MM.1S (cell line): ENCODE data around the gene KCNN1.

Source experiments
- DNase-seq: peaks from one replicate; pipeline ENCODE4 v3.0.0-alpha.2; 2015
- H2AFZ ChIP-seq: fragments of 300-600 bp; sonication (generic); 2 replicates; pipeline ENCODE4 v1.6.0; 2016; ENCODE audit warnings: antibody characterized with exemption, low read length
- H3F3A ChIP-seq: fragments of 300-600 bp; sonication (generic); 2 replicates; pipeline ENCODE4 v1.6.1; 2016; ENCODE audit warnings: mild to moderate bottlenecking, antibody characterized with exemption, low read length, moderate library complexity, mixed read lengths; ENCODE audit not compliant: insufficient read depth
- H3K27ac ChIP-seq: fragments of 300-600 bp; sonication (generic); 2 replicates; pipeline ENCODE4 v1.5.1; 2016; ENCODE audit warnings: mild to moderate bottlenecking, low read length
- H3K27me3 ChIP-seq: fragments of 300-600 bp; sonication (generic); replicated peaks from 2 replicates; pipeline ENCODE4 v1.6.0; 2016; ENCODE audit warnings: low read length; ENCODE audit not compliant: insufficient read depth
- H3K36me3 ChIP-seq: fragments of 300-600 bp; sonication (generic); replicated peaks from 2 replicates; pipeline ENCODE4 v1.6.1; 2016; ENCODE audit warnings: mild to moderate bottlenecking, low read length, mixed read lengths; ENCODE audit not compliant: insufficient read depth
- H3K4me1 ChIP-seq: fragments of 300-600 bp; sonication (generic); 2 replicates; pipeline ENCODE4 v1.6.1; 2016; ENCODE audit warnings: low read length, mixed read lengths
- H3K4me2 ChIP-seq: fragments of 300-600 bp; sonication (generic); 2 replicates; pipeline ENCODE4 v1.6.0; 2016; ENCODE audit warnings: low read depth, low read length
- H3K4me3 ChIP-seq: fragments of 300-600 bp; sonication (generic); 2 replicates; pipeline ENCODE4 v1.5.1; 2016; ENCODE audit warnings: low read length, mixed read lengths
- H3K79me2 ChIP-seq: fragments of 300-600 bp; sonication (generic); 2 replicates; pipeline ENCODE4 v1.6.1; 2016; ENCODE audit warnings: mixed run types, low read length, mixed read lengths
- H3K9ac ChIP-seq: fragments of 300-600 bp; sonication (generic); 2 replicates; pipeline ENCODE4 v1.6.1; 2016; ENCODE audit warnings: low read length, mixed read lengths
- H3K9me2 ChIP-seq: fragments of 300-600 bp; sonication (generic); replicated peaks from 2 replicates; pipeline ENCODE4 v1.6.1; 2016; ENCODE audit warnings: mild to moderate bottlenecking, low read length, mixed read lengths; ENCODE audit not compliant: insufficient read depth
- H3K9me3 ChIP-seq: fragments of 300-600 bp; sonication (generic); replicated peaks from 2 replicates; pipeline ENCODE4 v1.6.1; 2016; ENCODE audit warnings: mild to moderate bottlenecking, low read length, mixed read lengths; ENCODE audit not compliant: insufficient read depth
- H4K20me1 ChIP-seq: fragments of 300-600 bp; sonication (generic); 2 replicates; pipeline ENCODE4 v1.6.1; 2016; ENCODE audit warnings: mild to moderate bottlenecking, low read length, moderate library complexity, mixed read lengths; ENCODE audit not compliant: insufficient read depth
- CTCF ChIP-seq: fragments of 300-600 bp; sonication (generic); IDR thresholded peaks from 2 replicates; pipeline ENCODE4 v1.5.1; 2016; ENCODE audit warnings: antibody characterized with exemption, low read length, mixed read lengths
- EZH2 ChIP-seq: fragments of 300-600 bp; sonication (generic); optimal IDR thresholded peaks from 2 replicates; pipeline ENCODE3; 2017; ENCODE audit warnings: low read depth, mild to moderate bottlenecking, antibody characterized with exemption, low read length, mixed read lengths
- EZH2phosphoT487 ChIP-seq: fragments of 300-600 bp; sonication (generic); IDR thresholded peaks from 2 replicates; pipeline ENCODE4 v1.6.1; 2018; ENCODE audit warnings: antibody characterized with exemption, low read length

The KCNN1 gene

GRCh38 chr19:17936379-17936778 is 30.5 kb upstream of the KCNN1 start:
- H3K36me3 ChIP-seq, result no peaks in the 10 kb centered on the region
- H3K79me2 ChIP-seq, result peaks cover 11% of the 10 kb centered on the region
- no peaks in the 10 kb centered on the region for H3K9me3 ChIP-seq
- no peaks in the 10 kb centered on the region for H3K9me2 ChIP-seq
- H4K20me1 ChIP-seq, result no peaks in the 10 kb centered on the region
- TF ChIP-seq CTCF (no peak), EZH2phosphoT487 (no peak)
- no peak overlapping the region for H3K27ac ChIP-seq
- no peak overlapping the region for H3K4me3 ChIP-seq
- H2AFZ ChIP-seq, result no peak overlapping the region
- peaks cover 8% of the 10 kb centered on the region; the same call in 1 of the 2 replicates for H3K27me3 ChIP-seq
- H3K4me2 ChIP-seq, result no peak overlapping the region
- no peak for DNase-seq
- no peak overlapping the region for H3K9ac ChIP-seq
- no peaks in the 10 kb centered on the region for H3F3A ChIP-seq
- peaks cover 11% of the 10 kb centered on the region for H3K4me1 ChIP-seq

GRCh38 chr19:17937371-17937900 is 29.5 kb upstream of the KCNN1 start:
- DNase-seq, result no peak
- H3K4me1 ChIP-seq, result peaks cover 7% of the 10 kb centered on the region
- H3K36me3 ChIP-seq, result no peaks in the 10 kb centered on the region
- peaks cover 11% of the 10 kb centered on the region for H3K79me2 ChIP-seq
- H4K20me1 ChIP-seq, result no peaks in the 10 kb centered on the region
- no peaks in the 10 kb centered on the region for H3F3A ChIP-seq
- no peaks in the 10 kb centered on the region for H3K27me3 ChIP-seq
- no peak overlapping the region for H3K4me3 ChIP-seq
- H3K9me3 ChIP-seq, result no peaks in the 10 kb centered on the region
- no peak overlapping the region for H3K4me2 ChIP-seq
- H2AFZ ChIP-seq, result no peak overlapping the region
- H3K9me2 ChIP-seq, result no peaks in the 10 kb centered on the region
- no peak overlapping the region for H3K27ac ChIP-seq
- no peak overlapping the region for H3K9ac ChIP-seq
- TF ChIP-seq EZH2phosphoT487, result no peak
- no peak for TF ChIP-seq CTCF
- no peak for TF ChIP-seq EZH2

- DNase-seq, result peak; percentile 64
- H3K79me2 ChIP-seq, result peaks cover 9% of the 10 kb centered on the region
- H3K4me3 ChIP-seq, result no peak overlapping the region
- no peaks in the 10 kb centered on the region for H3K9me2 ChIP-seq
- no peaks in the 10 kb centered on the region for H3F3A ChIP-seq
- H2AFZ ChIP-seq, result no peak overlapping the region
- H3K27ac ChIP-seq, result no peak overlapping the region
- H3K27me3 ChIP-seq, result no peaks in the 10 kb centered on the region
- no peaks in the 10 kb centered on the region for H3K36me3 ChIP-seq
- TF ChIP-seq EZH2phosphoT487, result no peak
- peak; percentile 89 for TF ChIP-seq CTCF
- H4K20me1 ChIP-seq, result no peaks in the 10 kb centered on the region
- H3K9ac ChIP-seq, result no peak overlapping the region
- H3K9me3 ChIP-seq, result no peaks in the 10 kb centered on the region
- H3K4me1 ChIP-seq, result peaks cover 7% of the 10 kb centered on the region
- H3K4me2 ChIP-seq, result no peak overlapping the region
These were observed 28.6 kb upstream of the KCNN1 start for GRCh38 chr19:17938092-17938845.
